ENCODE data around the gene TRIB2.

Gene TRIB2

GRCh38 chr2:12720754-12721378 lies 4.1 kb downstream of the TRIB2 start:
- no peak for DNase-seq (ENCODE audit: low spot score)

- DNase-seq (ENCODE audit: low spot score) = no peak
These were observed 5.1 kb downstream of the TRIB2 start for GRCh38 chr2:12721566-12722446.

DNA sequence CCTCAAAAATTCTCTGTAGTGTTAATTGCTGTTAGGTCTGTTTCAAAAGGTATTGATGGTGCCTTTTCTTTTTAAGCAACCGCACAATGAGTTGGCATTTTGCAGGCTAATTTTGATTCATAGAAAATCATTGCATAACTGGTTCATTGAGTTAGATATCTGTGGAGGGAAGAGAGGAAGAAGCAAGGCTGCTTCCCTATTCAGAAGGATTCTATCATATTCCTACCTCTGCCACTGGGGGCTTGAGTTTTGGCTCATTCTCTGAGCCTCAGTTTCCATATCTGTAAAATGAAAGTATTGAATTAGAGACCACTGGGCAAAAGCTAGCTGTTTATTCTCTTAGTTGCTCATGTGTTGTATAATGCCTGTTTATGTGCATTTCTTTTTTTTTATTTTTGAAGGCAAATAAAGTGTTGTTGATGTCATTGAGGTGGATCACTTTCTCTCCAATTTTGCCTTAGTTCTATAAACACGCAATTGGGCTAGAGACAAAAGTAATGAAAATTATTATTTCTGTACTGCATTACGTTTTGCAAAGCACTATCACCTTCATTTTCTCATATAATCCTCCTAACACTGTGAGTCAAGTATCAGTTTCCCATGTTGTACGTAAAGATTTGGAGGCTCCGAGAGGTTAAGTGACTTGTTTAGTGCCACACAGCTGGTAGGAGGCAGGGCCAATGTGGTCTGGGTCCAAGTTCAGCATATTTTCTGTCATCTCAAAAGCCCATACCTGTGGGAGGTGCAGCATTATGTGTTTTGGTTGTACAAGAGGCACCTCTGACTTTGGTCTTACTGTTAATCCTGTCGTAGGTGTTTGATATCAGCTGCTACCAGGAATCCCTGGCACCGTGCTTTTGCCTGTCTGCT lies 5.9 kb downstream of the TRIB2 start:
- no peak for DNase-seq (ENCODE audit: low spot score)

DNA sequence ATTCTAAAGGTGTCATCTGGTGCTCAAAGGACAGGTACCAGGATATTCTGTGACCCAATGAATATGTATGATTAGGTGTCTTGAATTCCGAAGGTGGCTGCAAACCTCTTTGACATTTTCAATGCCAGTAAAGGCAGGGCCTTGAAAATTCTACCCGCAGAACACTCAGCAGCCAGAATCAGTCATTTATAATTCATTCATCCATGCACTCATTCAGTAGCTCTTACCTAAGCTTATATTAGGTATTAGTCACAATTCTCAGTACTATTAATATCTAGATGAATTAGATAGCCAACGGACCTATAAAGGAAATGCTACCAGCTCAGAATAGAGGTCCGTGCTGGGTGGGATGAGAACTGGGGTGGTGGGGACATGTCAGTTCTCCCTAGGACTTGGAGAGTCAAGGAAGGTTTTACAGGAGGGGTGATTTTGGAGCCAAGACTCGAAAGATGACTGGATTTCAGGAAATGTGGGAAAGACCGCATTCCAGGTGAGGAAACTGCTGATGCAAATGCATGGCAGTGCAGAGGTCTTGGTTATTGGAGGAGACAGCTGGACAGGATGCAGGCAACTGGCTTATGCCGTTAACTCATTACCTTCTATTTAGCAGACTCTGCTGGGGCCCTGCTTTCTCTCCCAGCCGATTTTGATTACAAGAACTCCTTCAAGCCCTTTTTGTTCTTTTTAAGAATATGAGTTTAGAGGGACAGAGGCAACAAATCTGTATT lies 7.2 kb downstream of the TRIB2 start:
- DNase-seq (ENCODE audit: low spot score) = no peak

DNA sequence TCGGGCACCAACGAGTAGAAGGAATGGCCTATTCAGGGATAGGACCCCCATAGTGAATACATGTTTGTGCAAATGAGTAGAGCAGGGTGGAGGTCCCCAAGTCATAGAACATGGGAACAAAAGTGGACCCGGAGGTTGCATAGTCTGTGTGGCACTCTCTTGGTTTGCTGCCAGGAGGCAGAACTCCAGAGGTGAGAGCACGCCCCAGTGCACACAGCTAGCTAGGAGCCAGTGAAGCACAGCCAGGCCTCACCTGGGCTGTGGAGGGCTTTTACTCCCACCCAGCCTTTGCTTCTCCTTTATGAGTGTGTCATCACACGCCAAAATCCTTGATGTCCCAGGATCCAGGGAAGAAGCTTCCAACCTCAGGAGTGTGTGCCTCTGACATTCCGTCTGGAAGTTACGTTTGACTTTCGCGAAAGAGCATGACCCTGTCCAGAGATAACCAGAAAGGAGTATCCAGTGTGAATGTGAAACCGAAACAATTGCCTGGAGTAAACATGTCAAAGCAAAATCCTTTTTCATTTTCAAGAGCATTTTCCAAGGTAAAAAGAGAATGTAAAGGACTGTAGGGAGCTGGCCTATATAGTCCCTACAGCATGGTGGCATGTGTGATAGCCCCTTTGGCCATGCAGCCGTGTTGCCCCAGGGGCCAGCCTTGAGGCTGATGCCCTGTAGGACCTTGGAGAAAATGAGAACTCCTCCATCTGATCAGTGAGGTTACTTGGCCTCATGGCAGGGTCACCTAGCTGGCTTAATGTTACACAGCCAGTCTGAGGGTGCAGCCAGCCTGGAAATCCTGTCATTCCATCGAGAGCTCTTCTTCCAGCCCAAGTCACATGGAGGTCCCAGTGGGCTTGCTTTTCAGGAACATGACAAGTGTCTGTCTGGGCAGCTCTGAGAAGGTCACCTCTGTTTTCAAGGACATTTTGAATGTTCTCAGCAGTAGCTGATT lies 8.8 kb downstream of the TRIB2 start:
- DNase-seq (ENCODE audit: low spot score) = no peak

- no peak for DNase-seq (ENCODE audit: low spot score)
These were observed 9.5 kb downstream of the TRIB2 start for GRCh38 chr2:12726271-12726670.

- DNase-seq (ENCODE audit: low spot score) = no peak
These were observed 10.3 kb downstream of the TRIB2 start for GRCh38 chr2:12727065-12727464.

GRCh38 chr2:12727641-12728040 lies 10.9 kb downstream of the TRIB2 start:
- no peak for DNase-seq (ENCODE audit: low spot score)

DNA sequence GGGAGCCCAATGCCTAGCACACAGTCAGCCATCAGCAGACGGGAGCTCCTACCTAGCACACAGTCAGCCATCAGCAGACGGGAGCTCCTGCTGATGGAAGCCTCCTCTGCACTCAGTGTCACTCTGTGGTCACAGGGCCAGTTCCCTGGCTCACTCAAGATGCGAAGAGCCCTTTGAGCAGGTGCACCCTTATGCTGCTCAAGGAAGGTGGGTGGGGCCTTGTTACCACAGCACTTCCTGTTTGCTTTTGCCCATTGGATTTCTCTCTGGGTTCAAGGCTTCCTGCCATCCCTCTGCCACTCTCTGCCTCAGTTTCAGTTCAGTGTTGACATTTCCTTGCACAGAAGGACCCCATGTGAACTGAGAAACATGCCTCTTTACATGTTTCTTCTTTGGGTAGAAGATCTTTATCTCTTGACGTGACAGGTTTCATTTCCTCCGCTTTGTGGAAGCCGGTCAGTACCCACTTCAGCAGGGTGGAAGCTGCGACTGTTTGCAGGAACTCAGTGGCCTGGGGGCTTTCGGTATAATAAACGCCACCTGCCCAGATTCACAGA lies 11.6 kb downstream of the TRIB2 start:
- no peak for DNase-seq (ENCODE audit: low spot score)

- no peak for DNase-seq (ENCODE audit: low spot score)
These were observed 13.5 kb downstream of the TRIB2 start for GRCh38 chr2:12730265-12730664.

DNA sequence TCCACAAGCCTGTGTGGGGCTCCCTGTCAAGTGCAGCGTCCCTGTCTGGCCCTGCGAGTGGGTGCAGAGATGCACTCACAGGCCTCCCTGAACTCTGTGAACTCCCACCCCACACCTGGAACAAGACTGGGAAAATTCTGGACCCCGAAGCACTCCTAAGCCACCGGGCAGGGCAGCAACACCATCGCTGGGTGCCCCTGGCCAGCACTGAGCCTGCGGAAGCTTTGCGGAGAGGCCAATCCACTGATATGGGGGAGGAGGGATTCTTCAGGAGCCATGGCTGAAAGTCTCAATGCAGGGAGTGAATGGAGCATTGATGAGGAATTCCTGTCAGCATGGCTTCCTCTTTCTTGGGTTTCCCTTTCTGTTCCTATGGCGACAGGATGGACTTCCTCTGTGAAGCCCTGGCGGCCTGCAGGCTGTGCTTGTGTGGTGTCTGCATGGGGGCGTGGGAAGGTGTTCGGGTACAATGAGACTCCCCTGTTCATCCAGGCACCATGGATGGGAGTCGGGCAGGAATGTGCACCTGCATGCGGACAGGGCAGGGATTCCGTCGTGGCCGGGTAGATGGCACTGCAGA lies 15.1 kb downstream of the TRIB2 start:
- DNase-seq (ENCODE audit: low spot score) = no peak

GRCh38 chr2:12732651-12733050 lies 15.9 kb downstream of the TRIB2 start:
- no peak for DNase-seq (ENCODE audit: low spot score)

- DNase-seq (ENCODE audit: low spot score) = no peak
These were observed 17.1 kb downstream of the TRIB2 start for GRCh38 chr2:12733846-12734245.

DNA sequence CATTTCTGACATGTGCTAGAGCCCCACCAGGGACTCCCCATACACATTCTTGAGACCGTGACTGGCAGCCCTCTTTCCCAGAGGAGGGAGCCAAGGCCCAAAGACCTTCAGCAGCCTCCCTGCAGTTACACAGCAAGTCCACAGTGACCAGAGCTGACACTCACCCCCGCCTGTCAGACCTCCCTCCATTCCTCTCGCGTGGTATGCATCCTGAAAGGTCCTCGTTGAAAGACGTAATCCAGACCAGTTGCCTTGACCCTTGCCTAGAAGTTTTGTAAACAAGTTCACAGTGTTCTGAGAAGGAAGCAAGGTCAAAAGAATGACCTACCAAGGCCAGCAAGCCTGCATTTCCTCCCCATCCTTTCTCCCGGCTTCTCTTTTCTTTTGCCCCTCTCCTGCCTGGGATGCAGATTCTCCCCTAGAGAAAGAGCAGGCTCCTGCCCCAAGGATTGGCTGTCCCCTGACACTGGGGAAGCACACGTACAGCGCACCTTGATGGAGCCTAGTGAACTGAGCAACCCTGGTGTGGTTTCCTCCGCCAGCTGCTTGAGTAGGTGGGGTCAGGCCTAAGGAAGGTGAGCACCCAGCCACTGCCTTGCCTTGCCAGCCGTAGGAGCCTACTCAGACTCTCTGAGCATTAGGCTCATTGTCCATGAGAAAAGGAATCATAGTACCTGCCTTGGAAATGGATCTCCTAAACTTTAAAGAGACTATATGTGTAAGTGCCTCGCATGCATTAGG lies 18.3 kb downstream of the TRIB2 start:
- no peak for DNase-seq (ENCODE audit: low spot score)

DNA sequence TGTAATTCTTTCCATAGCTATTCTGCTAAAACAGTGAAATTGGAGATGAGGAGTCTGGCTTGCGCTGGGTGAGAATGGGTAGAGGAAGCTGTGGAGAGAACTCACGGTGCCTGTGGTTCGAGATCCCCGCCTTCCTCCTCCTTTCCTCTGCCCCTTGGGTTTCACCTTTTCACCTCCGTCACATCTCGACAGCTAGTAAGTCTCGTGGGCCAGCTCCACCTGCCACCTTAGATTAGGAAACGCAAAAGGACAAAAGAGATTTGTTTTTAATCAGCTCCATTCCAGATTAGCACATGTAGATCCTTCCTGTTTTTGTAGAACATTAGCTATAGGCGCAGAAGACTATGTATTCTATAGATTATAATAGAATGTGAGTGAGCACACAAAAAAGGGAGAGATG lies 20.6 kb downstream of the TRIB2 start:
- no peak for DNase-seq (ENCODE audit: low spot score)

- DNase-seq (ENCODE audit: low spot score) = no peak
These were observed 21.2 kb downstream of the TRIB2 start for GRCh38 chr2:12737738-12738485.

DNA sequence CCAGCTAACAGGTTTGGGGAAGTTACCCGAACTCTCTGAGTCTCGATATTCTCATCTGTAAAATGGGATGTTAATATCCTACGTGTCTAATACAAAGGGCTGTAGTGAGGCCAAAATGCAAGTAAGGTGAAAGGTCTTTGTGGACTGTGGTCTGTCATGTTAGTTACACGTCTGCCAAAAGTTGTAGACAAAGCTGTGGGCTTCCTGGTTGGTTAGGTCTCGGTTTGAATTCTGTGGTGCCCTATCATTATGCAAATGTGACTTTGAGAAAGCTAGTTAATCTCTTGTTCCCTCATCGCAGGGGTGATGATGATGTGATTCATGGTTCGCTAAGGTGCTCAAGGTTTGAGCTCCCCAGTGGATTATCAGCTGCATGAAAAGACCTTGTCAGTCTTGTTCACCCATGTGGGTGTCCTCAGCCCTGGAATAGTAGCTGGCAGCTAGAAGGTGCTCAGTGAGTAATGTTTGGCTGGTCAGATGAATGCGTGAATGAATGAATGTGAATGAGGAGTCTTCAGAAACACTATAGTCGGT lies 23.1 kb downstream of the TRIB2 start:
- no peak for DNase-seq (ENCODE audit: low spot score)

DNA sequence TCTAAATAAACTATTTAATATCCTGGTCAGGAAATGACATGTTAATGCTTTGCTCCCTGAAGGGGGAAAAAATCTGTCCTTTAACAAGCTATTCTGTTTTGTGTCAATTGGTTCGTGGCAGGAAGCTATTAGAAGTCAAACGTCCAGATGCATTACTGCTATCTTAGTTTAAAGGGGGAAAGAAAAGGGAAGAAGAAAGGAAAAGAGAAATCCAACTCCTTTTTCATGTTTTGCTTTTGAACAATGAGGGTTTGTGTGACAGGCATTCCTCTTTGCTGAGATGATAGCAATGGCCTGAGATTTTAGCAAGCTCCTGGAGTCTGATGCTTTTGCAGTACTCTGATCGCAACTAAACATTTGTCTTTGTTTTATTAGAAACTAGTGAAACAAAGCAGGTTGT lies 24.6 kb downstream of the TRIB2 start:
- DNase-seq (ENCODE audit: low spot score) = no peak

All from AG20443 (cell line).